ENCODE measurements around the gene CTNNBIP1.

CTNNBIP1 gene

DNA sequence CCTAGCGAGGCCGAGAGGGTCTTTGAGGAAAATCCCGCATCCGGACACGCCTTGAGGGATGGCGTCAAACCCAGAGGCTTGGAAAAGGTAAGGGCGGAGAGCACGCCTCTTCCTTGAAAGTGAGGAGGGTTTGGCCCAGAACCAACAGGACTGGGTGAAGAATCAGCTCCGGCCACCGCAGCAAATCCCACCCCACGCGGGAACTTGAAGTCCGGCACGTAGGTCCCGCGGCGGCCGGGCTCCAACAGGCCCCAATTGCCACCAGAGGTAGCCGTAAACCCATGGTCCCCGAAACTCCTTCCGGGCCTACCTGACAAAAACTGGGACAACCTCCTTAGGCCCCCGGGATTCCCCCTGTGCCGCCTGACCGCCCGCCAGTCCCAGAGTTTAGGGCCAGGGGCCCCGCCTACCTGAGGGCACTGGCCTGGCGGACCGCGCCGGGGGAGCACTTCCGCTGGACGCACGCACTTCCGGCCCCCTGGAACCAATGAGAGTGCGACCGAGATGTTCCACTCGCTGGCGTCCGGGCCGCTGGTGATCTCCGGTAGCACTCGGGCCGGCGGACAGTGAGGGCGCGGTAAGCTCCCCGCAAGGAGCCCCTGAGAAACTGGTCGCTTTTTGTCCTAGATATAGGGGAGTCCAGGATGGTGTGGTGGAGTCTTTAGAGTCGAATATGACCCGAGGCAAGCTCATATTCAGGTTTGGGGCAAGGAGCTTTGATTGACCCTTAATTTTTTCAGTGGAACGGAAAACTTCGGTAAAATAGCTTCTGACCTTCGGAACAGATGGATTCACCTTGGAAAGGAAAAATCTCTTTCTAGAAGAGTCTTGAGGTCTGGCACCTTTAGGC, 33.1 kb upstream of the CTNNBIP1 start, which contains the start of the genes LZIC and NMNAT1:
TSS of gene LZIC (minus strand) at position 453 of the 850 bp plus-strand sequence. CDS start 6,772 bp downstream, outside the sequence.
TSS of gene NMNAT1 (plus strand) at position 537 of the 850 bp plus-strand sequence. CDS start 28,599 bp downstream, outside the sequence.
- ATAC-seq = peak; percentile 98
- TF ChIP-seq CSDC2 (CRISPR knock-in tag; IDR thresholded peaks at IDR 0.05) = no peak
- TF ChIP-seq, protein P1, sequence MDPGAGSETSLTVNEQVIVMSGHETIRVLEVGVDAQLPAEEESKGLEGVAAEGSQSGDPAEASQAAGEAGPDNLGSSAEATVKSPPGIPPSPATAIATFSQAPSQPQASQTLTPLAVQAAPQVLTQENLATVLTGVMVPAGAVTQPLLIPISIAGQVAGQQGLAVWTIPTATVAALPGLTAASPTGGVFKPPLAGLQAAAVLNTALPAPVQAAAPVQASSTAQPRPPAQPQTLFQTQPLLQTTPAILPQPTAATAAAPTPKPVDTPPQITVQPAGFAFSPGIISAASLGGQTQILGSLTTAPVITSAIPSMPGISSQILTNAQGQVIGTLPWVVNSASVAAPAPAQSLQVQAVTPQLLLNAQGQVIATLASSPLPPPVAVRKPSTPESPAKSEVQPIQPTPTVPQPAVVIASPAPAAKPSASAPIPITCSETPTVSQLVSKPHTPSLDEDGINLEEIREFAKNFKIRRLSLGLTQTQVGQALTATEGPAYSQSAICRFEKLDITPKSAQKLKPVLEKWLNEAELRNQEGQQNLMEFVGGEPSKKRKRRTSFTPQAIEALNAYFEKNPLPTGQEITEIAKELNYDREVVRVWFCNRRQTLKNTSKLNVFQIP (CRISPR knock-in tag; IDR thresholded peaks at IDR 0.05; ENCODE audit: borderline replicate concordance, low read depth) = peak; percentile 35; the same call in 1 of the 2 replicates
- no peak for TF ChIP-seq ZFP30 (CRISPR knock-in tag; IDR thresholded peaks at IDR 0.05)
- TF ChIP-seq ZFP3 (CRISPR knock-in tag; IDR thresholded peaks at IDR 0.05) = 0 out of 2 replicates have a peak, but pooled peaks have one; percentile 37
- TF ChIP-seq ZC3H10 (CRISPR knock-in tag; IDR thresholded peaks at IDR 0.05) = no peak

DNA sequence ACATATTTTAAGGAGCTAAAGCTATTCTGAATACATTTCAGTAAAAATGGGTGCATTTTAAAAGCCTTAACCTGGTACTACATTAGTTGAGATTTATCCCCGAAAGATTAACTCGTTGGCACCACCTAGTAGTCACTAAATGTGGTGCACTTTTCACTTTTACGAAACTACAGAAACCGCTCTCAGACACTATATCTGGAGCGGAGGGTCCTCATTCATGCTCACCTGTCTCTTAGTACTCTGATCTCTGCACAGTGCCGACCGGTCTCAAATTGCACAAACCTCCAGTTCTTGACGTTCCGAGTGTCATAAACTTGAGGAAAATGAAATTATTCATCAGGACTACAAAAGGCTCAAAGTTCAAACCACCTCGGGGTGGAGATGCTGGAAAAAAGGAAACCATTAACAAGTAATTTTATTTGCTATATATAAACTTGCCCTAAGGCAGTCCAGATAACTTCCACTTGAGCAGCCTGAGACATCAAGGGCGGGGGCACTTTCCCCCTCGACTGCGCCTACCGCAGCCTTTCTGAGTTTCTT, 32.4 kb upstream of the CTNNBIP1 start:
- peak; percentile 76 for ATAC-seq
- peak; percentile 80 for TF ChIP-seq ZNF8 (CRISPR knock-in tag; IDR thresholded peaks at IDR 0.05)
- 0 out of 2 replicates have a peak, but pooled peaks have one; percentile 23 for TF ChIP-seq ZNF70 (CRISPR knock-in tag; IDR thresholded peaks at IDR 0.05)
- no peak for TF ChIP-seq PATZ1 (CRISPR knock-in tag; IDR thresholded peaks at IDR 0.05; ENCODE audit: borderline replicate concordance)
- no peak for TF ChIP-seq GLIS3 (CRISPR knock-in tag; IDR thresholded peaks at IDR 0.05)

GRCh38 chr1:9929431-9930385, 19.6 kb upstream of the CTNNBIP1 start:
- ATAC-seq = no peak

More at GRCh38 chr1:9929431-9930385, 19.6 kb upstream of the CTNNBIP1 start:
- TF ChIP-seq SNAI2 (CRISPR knock-in tag; IDR thresholded peaks at IDR 0.05) (no peak), PATZ1 (CRISPR knock-in tag; IDR thresholded peaks at IDR 0.05; ENCODE audit: borderline replicate concordance) (no peak), BACH2 (CRISPR knock-in tag; IDR thresholded peaks at IDR 0.05; ENCODE audit: borderline replicate concordance) (no peak), ZNF70 (CRISPR knock-in tag; IDR thresholded peaks at IDR 0.05) (no peak), CSDC2 (CRISPR knock-in tag; IDR thresholded peaks at IDR 0.05) (no peak), ZFP3 (CRISPR knock-in tag; IDR thresholded peaks at IDR 0.05) (no peak), OSR1 (CRISPR knock-in tag; IDR thresholded peaks at IDR 0.05) (no peak), ZC3H10 (CRISPR knock-in tag; IDR thresholded peaks at IDR 0.05) (no peak), TOX (CRISPR knock-in tag; IDR thresholded peaks at IDR 0.05; ENCODE audit: borderline replicate concordance) (no peak), CSRNP3 (CRISPR knock-in tag; IDR thresholded peaks at IDR 0.05) (no peak), ARNTL (CRISPR knock-in tag; IDR thresholded peaks at IDR 0.05; ENCODE audit: borderline replicate concordance, low read depth) (no peak), ESRRG (CRISPR knock-in tag; IDR thresholded peaks at IDR 0.05) (no peak), CREB5 (CRISPR knock-in tag; IDR thresholded peaks at IDR 0.05; ENCODE audit: low read depth) (no peak)
- TF ChIP-seq, protein P1 (CRISPR knock-in tag; IDR thresholded peaks at IDR 0.05; ENCODE audit: borderline replicate concordance, low read depth) = no peak
- TF ChIP-seq, protein P2, sequence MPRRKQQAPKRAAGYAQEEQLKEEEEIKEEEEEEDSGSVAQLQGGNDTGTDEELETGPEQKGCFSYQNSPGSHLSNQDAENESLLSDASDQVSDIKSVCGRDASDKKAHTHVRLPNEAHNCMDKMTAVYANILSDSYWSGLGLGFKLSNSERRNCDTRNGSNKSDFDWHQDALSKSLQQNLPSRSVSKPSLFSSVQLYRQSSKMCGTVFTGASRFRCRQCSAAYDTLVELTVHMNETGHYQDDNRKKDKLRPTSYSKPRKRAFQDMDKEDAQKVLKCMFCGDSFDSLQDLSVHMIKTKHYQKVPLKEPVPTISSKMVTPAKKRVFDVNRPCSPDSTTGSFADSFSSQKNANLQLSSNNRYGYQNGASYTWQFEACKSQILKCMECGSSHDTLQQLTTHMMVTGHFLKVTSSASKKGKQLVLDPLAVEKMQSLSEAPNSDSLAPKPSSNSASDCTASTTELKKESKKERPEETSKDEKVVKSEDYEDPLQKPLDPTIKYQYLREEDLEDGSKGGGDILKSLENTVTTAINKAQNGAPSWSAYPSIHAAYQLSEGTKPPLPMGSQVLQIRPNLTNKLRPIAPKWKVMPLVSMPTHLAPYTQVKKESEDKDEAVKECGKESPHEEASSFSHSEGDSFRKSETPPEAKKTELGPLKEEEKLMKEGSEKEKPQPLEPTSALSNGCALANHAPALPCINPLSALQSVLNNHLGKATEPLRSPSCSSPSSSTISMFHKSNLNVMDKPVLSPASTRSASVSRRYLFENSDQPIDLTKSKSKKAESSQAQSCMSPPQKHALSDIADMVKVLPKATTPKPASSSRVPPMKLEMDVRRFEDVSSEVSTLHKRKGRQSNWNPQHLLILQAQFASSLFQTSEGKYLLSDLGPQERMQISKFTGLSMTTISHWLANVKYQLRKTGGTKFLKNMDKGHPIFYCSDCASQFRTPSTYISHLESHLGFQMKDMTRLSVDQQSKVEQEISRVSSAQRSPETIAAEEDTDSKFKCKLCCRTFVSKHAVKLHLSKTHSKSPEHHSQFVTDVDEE (CRISPR knock-in tag; IDR thresholded peaks at IDR 0.05) = no peak
